ENCODE measurements around the gene JPH2. TPM values are rescaled to one million over a fixed set of nuclear protein-coding genes. Genes with fewer than 3 reads are reported as not detected.
A peak's percentile ranks its signal among the peaks of the same experiment; 100 is the strongest.

JPH2 gene
- total and polyA plus RNA-seq, 2 of the 4 experiments (the other 2 are of a cell fraction), result 0.44 to 0.54 TPM

- dilution Hi-C loops (cut with HindIII; ENCODE audit: low sequenced_read_pairs, unreplicated experiment) (no loop called here), intact Hi-C loops (cut with micrococcal nuclease) (loop anchor here (1.0 to 5.0 kb wide), 5 partner anchors 165 to 618 kb away; partner anchors contain the start of gene TOX2), in situ Hi-C loops (cut with MboI; ENCODE audit: low sequenced_read_pairs) (loop anchor here (5.0 kb wide), 2 partner anchors 328 to 543 kb away; no protein-coding TSS in a partner anchor)
- ChIA-PET CTCF (interaction anchor here (0.6 to 1.9 kb wide), 8 partner anchors 21 to 542 kb away, joined by 3 to 21 read pairs (median 3); no protein-coding TSS in a partner anchor), POLR2A (ENCODE audit: unreplicated experiment) (interaction anchor here (1.0 kb wide), 1 partner anchor 329 kb away, joined by 3 read pairs; no protein-coding TSS in a partner anchor)
- Histone ChIP-seq H2AK5ac (ENCODE audit: low read depth, low read length) (peak overlapping the region; percentile 83; the same call in 1 of the 2 replicates), H3K14ac (replicated peaks; ENCODE audit: low read depth, low read length) (peak overlapping the region; percentile 48), H2BK5ac (ENCODE audit: low read depth, low read length, poor library complexity, severe bottlenecking) (no peak overlapping the region), H2AK9ac (replicated peaks; ENCODE audit: low read depth, low read length, poor library complexity) (no peak overlapping the region), H3K23ac (ENCODE audit: low read depth, low read length) (no peak overlapping the region), H3K4me1 (ENCODE audit: control insufficient read depth, insufficient read depth, low read length) (peaks cover 11% of the 10 kb centered on the region), H3K9me1 (ENCODE audit: insufficient read depth, low read length) (peaks cover 5% of the 10 kb centered on the region), H4K91ac (ENCODE audit: insufficient read depth, low read depth, low read length) (no peak overlapping the region), H4K20me1 (ENCODE audit: insufficient read depth, low read length) (no peaks in the 10 kb centered on the region), H3K27ac (ENCODE audit: insufficient read depth, low read length) (no peak overlapping the region), H3K56ac (ENCODE audit: extremely low read depth, insufficient read depth, low read length) (no peak overlapping the region), H4K8ac (ENCODE audit: low read depth in 2 of 2, low read length in 2 of 2) (no peak overlapping the region; a peak in 1 of 4 replicates), H3K36me3 (ENCODE audit: control insufficient read depth, insufficient read depth, low read length) (no peaks in the 10 kb centered on the region), H4K5ac (ENCODE audit: low read depth, low read length) (no peak overlapping the region), H3K18ac (ENCODE audit: low read depth, low read length) (no peak overlapping the region), H3K4me3 (ENCODE audit: insufficient read depth, low read depth, low read length) (no peak overlapping the region), H3K4ac (ENCODE audit: low read depth, low read length) (peak overlapping the region; percentile 54), H2BK20ac (ENCODE audit: low read depth, low read length) (peak overlapping the region; percentile 30), H2AFZ (replicated peaks; ENCODE audit: low read length, poor library complexity) (no peak overlapping the region), H3K79me1 (ENCODE audit: low read depth in 1 of 2, low read length in 2 of 2) (no peaks in the 10 kb centered on the region), H2BK120ac (ENCODE audit: low read depth, low read length) (peak overlapping the region; percentile 52), H3K27me3 (ENCODE audit: control insufficient read depth, insufficient read depth, low read length) (no peaks in the 10 kb centered on the region), H3K9ac (ENCODE audit: low read depth, low read length) (no peak overlapping the region), H3K4me2 (ENCODE audit: low read depth, low read length) (no peak overlapping the region), H3K9me3 (ENCODE audit: control insufficient read depth, insufficient read depth, low read length) (no peaks in the 10 kb centered on the region), H2BK15ac (ENCODE audit: low read depth, low read length) (peak overlapping the region; percentile 10; the same call in 1 of the 3 replicates)
- ATAC-seq (ENCODE audit: low read depth), result peak; percentile 28
- DNase-seq, result peak; percentile 71
- TF ChIP-seq RAD21 (IDR thresholded peaks at IDR 0.05; ENCODE audit: low read length) (no peak), NFE2L2 (IDR thresholded peaks at IDR 0.05; ENCODE audit: low read depth, low read length) (no peak), CTCF (conservative IDR thresholded peaks at IDR 0.05; ENCODE audit: low read depth, low read length) (no peak), CEBPB (IDR thresholded peaks at IDR 0.05; ENCODE audit: low read depth, low read length) (no peak), MAZ (IDR thresholded peaks at IDR 0.05; ENCODE audit: borderline replicate concordance, low read depth, low read length) (no peak), POLR2A (IDR thresholded peaks at IDR 0.05; ENCODE audit: low read depth, low read length) (no peak), CHD1 (IDR thresholded peaks at IDR 0.05; ENCODE audit: low read depth, low read length) (no peak), BHLHE40 (IDR thresholded peaks at IDR 0.05; ENCODE audit: low read depth, low read length) (no peak), FOS (IDR thresholded peaks at IDR 0.05; ENCODE audit: low read depth, low read length) (no peak), RCOR1 (IDR thresholded peaks at IDR 0.05; ENCODE audit: insufficient replicate concordance, low read length) (no peak), RFX5 (IDR thresholded peaks at IDR 0.05; ENCODE audit: low read depth, low read length) (no peak), MXI1 (IDR thresholded peaks at IDR 0.05; ENCODE audit: borderline replicate concordance, low read depth, low read length) (no peak), SMC3 (IDR thresholded peaks at IDR 0.05; ENCODE audit: low read depth, low read length) (no peak), MAFK (IDR thresholded peaks at IDR 0.05; ENCODE audit: low read depth, low read length) (no peak)
- TF ChIP-seq, protein P1, sequence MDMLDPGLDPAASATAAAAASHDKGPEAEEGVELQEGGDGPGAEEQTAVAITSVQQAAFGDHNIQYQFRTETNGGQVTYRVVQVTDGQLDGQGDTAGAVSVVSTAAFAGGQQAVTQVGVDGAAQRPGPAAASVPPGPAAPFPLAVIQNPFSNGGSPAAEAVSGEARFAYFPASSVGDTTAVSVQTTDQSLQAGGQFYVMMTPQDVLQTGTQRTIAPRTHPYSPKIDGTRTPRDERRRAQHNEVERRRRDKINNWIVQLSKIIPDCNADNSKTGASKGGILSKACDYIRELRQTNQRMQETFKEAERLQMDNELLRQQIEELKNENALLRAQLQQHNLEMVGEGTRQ (IDR thresholded peaks at IDR 0.05; ENCODE audit: low read depth, low read length), result no peak
- TF ChIP-seq, protein P2, sequence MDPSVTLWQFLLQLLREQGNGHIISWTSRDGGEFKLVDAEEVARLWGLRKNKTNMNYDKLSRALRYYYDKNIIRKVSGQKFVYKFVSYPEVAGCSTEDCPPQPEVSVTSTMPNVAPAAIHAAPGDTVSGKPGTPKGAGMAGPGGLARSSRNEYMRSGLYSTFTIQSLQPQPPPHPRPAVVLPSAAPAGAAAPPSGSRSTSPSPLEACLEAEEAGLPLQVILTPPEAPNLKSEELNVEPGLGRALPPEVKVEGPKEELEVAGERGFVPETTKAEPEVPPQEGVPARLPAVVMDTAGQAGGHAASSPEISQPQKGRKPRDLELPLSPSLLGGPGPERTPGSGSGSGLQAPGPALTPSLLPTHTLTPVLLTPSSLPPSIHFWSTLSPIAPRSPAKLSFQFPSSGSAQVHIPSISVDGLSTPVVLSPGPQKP (IDR thresholded peaks at IDR 0.05; ENCODE audit: borderline replicate concordance, low read depth, low read length), result no peak
- WGBS, 2 experiments (ENCODE audit: extremely low coverage in 2 of 2, insufficient read length in 1 of 2), result 100% methylated on average over 5 of the region's 10 CpGs; no CpG with 5 or more reads in 1 of the 2 experiments
- no TSS peak for BruUV-seq (replicated peaks)
Observed at GRCh38 chr20:44080064-44080463, 106.9 kb downstream of the JPH2 start.
